ENCODE results near the gene SPATA21.

Gene SPATA21

DNA sequence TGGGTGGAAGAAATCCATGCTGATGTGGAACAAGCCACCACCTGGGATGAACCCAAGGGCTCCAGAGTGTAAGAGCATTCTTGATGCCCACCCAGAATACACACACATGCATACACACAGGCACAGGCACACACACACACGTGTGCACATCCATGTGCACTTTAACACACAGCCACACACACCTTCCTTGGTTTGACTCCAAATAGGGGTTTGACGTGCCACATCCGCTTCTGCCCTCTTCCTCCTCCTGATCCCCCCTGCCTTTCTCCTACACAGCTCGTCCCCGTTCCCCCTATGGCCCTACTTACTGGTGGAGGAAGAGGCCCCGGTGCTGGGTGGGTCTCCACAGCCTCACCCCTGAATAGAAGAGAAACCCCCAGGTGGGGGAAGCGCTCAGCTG is 16.0 kb downstream of the SPATA21 start:
- no peak overlapping the region for H3K4me3 ChIP-seq (ENCODE audit: low read depth, low read length)
- H3K79me2 ChIP-seq, result no peaks in the 10 kb centered on the region
- TF ChIP-seq, protein P1, sequence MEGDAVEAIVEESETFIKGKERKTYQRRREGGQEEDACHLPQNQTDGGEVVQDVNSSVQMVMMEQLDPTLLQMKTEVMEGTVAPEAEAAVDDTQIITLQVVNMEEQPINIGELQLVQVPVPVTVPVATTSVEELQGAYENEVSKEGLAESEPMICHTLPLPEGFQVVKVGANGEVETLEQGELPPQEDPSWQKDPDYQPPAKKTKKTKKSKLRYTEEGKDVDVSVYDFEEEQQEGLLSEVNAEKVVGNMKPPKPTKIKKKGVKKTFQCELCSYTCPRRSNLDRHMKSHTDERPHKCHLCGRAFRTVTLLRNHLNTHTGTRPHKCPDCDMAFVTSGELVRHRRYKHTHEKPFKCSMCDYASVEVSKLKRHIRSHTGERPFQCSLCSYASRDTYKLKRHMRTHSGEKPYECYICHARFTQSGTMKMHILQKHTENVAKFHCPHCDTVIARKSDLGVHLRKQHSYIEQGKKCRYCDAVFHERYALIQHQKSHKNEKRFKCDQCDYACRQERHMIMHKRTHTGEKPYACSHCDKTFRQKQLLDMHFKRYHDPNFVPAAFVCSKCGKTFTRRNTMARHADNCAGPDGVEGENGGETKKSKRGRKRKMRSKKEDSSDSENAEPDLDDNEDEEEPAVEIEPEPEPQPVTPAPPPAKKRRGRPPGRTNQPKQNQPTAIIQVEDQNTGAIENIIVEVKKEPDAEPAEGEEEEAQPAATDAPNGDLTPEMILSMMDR (IDR thresholded peaks at IDR 0.05), result no peak

DNA sequence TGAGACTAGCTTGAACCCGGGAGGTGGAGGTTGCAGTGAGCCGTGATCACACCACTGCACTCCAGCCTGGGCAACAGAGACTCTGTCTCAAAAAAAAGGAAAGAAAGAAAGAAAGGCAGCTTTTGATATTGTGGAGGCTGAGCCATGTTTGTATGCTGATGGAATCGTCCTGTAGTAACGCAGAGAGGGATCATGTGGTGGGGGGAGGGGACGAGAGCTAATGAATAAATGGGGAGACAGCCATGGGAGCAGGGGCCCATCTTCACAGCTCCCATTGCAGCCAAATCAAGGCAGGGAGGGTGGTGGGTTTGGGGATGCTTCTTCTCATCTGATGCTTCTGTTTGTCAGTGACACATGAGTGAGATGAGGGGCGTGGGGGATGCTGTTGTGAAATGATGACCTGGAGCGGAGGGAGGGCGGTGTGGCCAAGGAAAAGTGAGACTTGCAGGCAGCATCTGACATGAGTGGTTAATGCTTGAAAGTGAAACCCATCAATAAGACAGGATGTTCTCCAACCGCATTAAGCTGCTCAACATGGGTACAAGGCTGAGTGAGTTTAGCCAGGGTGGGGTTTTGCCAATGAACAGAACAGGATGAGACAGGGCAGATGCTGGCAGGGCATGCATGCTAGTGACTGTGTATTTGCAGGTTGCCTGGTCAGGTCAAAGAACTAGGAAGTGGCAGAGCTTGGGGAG is 16.7 kb downstream of the SPATA21 start:
- H3K9ac ChIP-seq, result no peak overlapping the region
- H3K4me2 ChIP-seq (ENCODE audit: low read length), result no peak overlapping the region
- no peaks in the 10 kb centered on the region for H3K79me2 ChIP-seq
- no peak overlapping the region for H3K27ac ChIP-seq
- H2AFZ ChIP-seq, result no peak overlapping the region
- TF ChIP-seq, protein P1 (IDR thresholded peaks at IDR 0.05), result no peak
- H3K27me3 ChIP-seq (ENCODE audit: control insufficient read depth, insufficient read depth, low read length), result no peaks in the 10 kb centered on the region
- no peaks in the 10 kb centered on the region for H3K4me1 ChIP-seq
- H3K9me3 ChIP-seq (ENCODE audit: control insufficient read depth, low read length), result no peaks in the 10 kb centered on the region
- H3K4me3 ChIP-seq (ENCODE audit: low read depth, low read length), result no peak overlapping the region
- no peaks in the 10 kb centered on the region for H3K36me3 ChIP-seq (ENCODE audit: control insufficient read depth, insufficient read depth, low read length)

More for the DNA sequence above, 16.0 kb downstream of the SPATA21 start:
- H2AFZ ChIP-seq, result no peak overlapping the region
- H3K4me2 ChIP-seq (ENCODE audit: low read length), result no peak overlapping the region
- H3K4me1 ChIP-seq, result no peaks in the 10 kb centered on the region
- no peak overlapping the region for H3K27ac ChIP-seq
- no peaks in the 10 kb centered on the region for H3K27me3 ChIP-seq (ENCODE audit: control insufficient read depth, insufficient read depth, low read length)
- no peak overlapping the region for H3K9ac ChIP-seq
- no peaks in the 10 kb centered on the region for H3K9me3 ChIP-seq (ENCODE audit: control insufficient read depth, low read length)
- H3K36me3 ChIP-seq (ENCODE audit: control insufficient read depth, insufficient read depth, low read length), result no peaks in the 10 kb centered on the region

DNA sequence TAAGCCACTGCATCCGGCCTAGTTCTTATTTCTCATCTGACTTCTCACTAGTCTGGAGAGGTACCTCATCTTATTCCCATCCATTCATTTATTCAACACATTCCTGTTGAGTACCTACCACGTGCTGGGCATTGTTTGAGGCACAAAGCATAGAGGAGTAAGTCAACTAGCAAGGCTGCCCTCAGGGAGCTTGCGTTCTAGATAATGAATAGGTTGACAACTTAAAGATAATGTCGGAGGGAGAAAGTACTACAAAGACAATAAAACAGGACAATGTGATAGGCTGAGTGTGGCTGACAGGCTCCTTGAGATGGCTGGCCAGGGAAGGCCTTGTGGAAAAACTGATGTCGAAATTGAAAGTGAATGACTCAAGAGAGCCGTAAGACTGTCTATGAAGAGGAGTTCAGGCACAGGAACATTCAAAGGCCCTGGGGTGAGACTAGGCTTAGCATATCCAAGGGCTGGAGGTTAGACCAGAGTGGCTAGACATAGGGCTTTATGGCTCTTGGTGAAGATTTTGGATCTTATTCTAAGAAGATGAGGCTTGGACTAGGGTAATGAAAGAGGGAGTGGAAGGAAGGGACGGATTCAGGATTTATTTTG is 18.3 kb downstream of the SPATA21 start:
- Histone ChIP-seq H3K9me3 (ENCODE audit: control insufficient read depth, low read length) (no peaks in the 10 kb centered on the region), H3K79me2 (no peaks in the 10 kb centered on the region), H3K4me1 (no peaks in the 10 kb centered on the region), H2AFZ (no peak overlapping the region), H3K27me3 (ENCODE audit: control insufficient read depth, insufficient read depth, low read length) (no peaks in the 10 kb centered on the region), H3K27ac (no peak overlapping the region), H3K36me3 (ENCODE audit: control insufficient read depth, insufficient read depth, low read length) (no peaks in the 10 kb centered on the region), H3K4me2 (ENCODE audit: low read length) (no peak overlapping the region), H3K9ac (no peak overlapping the region), H3K4me3 (ENCODE audit: low read depth, low read length) (no peak overlapping the region)
- TF ChIP-seq, protein P1 (IDR thresholded peaks at IDR 0.05), result no peak

DNA sequence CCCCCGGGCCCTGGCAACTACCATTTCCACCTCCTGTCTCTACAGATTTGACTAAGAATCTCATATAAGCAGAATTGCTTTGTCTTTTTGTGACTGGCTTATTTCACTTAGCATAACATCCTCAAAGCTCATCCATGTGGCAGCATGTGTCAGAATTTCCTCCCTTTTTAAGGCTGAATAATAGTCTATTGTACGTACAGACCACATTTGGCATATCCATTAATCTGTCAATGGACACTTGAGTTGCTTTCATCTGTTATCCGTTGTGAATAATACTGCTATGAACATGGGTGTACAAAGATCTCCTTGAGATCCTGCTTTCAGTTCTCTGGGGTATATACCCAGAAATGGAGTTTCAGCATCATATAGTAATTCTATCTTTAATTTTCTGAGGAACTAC is 24.0 kb downstream of the SPATA21 start:
- H3K9ac ChIP-seq, result no peak overlapping the region
- H3K4me3 ChIP-seq (ENCODE audit: low read depth, low read length), result no peak overlapping the region
- no peaks in the 10 kb centered on the region for H3K4me1 ChIP-seq
- no peaks in the 10 kb centered on the region for H3K36me3 ChIP-seq (ENCODE audit: control insufficient read depth, insufficient read depth, low read length)
- no peaks in the 10 kb centered on the region for H3K27me3 ChIP-seq (ENCODE audit: control insufficient read depth, insufficient read depth, low read length)
- TF ChIP-seq, protein P1 (IDR thresholded peaks at IDR 0.05), result no peak
- H3K4me2 ChIP-seq (ENCODE audit: low read length), result no peak overlapping the region
- no peaks in the 10 kb centered on the region for H3K79me2 ChIP-seq
- H3K9me3 ChIP-seq (ENCODE audit: control insufficient read depth, low read length), result no peaks in the 10 kb centered on the region
- no peak overlapping the region for H2AFZ ChIP-seq
- no peak overlapping the region for H3K27ac ChIP-seq

DNA sequence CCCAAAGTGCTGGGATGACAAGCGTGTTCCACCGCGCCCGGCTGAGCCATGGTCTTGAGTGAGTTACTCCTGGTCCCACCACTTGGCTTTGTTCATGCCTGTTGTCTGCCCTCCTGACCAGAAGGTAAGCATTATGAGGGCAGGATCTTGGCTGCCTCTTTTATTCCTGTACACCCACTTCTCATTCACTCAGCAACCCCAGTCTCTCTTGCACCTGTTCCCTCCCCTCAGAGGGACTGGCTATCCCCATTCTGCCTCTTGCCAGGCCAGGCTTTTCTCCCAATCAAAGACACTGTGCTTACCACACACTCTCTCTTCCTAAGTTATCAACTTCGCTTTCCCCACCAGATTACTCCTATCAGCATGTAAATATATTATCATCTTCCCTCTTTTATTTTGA is 26.4 kb downstream of the SPATA21 start:
- Histone ChIP-seq H2AFZ (no peak overlapping the region), H3K4me1 (no peaks in the 10 kb centered on the region), H3K4me3 (ENCODE audit: low read depth, low read length) (no peak overlapping the region)

More for the DNA sequence above, 26.4 kb downstream of the SPATA21 start:
- Histone ChIP-seq H3K4me2 (ENCODE audit: low read length) (no peak overlapping the region), H3K36me3 (ENCODE audit: control insufficient read depth, insufficient read depth, low read length) (no peaks in the 10 kb centered on the region), H3K9me3 (ENCODE audit: control insufficient read depth, low read length) (no peaks in the 10 kb centered on the region), H3K79me2 (no peaks in the 10 kb centered on the region), H3K9ac (no peak overlapping the region), H3K27me3 (ENCODE audit: control insufficient read depth, insufficient read depth, low read length) (no peaks in the 10 kb centered on the region), H3K27ac (no peak overlapping the region)
- TF ChIP-seq, protein P1 (IDR thresholded peaks at IDR 0.05), result no peak

Data from parathyroid adenoma (tissue), 2 donors.